H1 (cell line): Measurements from ENCODE around the gene DNAJB6. TPM values are rescaled to one million over a fixed set of nuclear protein-coding genes. Genes with fewer than 3 reads are reported as not detected.

ENCODE experiments used
- CTCF ChIA-PET: fragments of 300-600 bp; sonication (Branson Sonifier 250); formaldehyde crosslinking; loops from one replicate; lab custom pipeline; 2021; ENCODE audit not compliant: partially characterized antibody; lab: Charles Lee
- POLR2A ChIA-PET: fragments of 300-600 bp; sonication (Branson Sonifier 250); formaldehyde crosslinking; loops from one replicate; lab custom pipeline; 2021; ENCODE audit warnings: inconsistent platforms; ENCODE audit not compliant: partially characterized antibody; lab: Charles Lee
- DNase-seq, 2 experiments: peaks; one replicate each; pipeline versions ENCODE4 v3.0.0 to v3.0.0-alpha.2; 2010 to 2022; ENCODE audit warnings: low spot score in 2 of 2, low read depth in 1 of 2, mixed read lengths in 1 of 2
- FAIRE-seq: peaks from 2 replicates; lab custom pipeline; 2011; peaks lifted over from hg19 to GRCh38; lab: Jason Lieb, UNC
- H2AFZ ChIP-seq: 2 replicates; pipeline ENCODE4 v1.8.1; 2012; ENCODE audit warnings: low read length, inconsistent platforms
- H2AK5ac ChIP-seq: 2 replicates; pipeline ENCODE4 v1.6.1; 2013; ENCODE audit warnings: low read depth, low read length
- H2BK120ac ChIP-seq: replicated peaks from 2 replicates; pipeline ENCODE3; 2013; ENCODE audit warnings: low read depth, low read length, inconsistent platforms
- H2BK12ac ChIP-seq: 2 replicates; pipeline ENCODE4 v1.6.1; 2013; ENCODE audit warnings: low read depth, low read length
- H2BK15ac ChIP-seq: 2 replicates; pipeline ENCODE4 v1.6.1; 2013; ENCODE audit warnings: low read length
- H2BK20ac ChIP-seq: 2 replicates; pipeline ENCODE4 v1.6.1; 2013; ENCODE audit warnings: low read length
- H2BK5ac ChIP-seq: 2 replicates; pipeline ENCODE4 v1.6.1; 2013; ENCODE audit warnings: low read depth, low read length
- H3K14ac ChIP-seq: 2 replicates; pipeline ENCODE4 v1.6.1; 2013; ENCODE audit warnings: inconsistent platforms; ENCODE audit not compliant: insufficient read length
- H3K18ac ChIP-seq: 2 replicates; pipeline ENCODE4 v1.6.1; 2013; ENCODE audit warnings: low read length; ENCODE audit errors: extremely low read depth
- H3K23ac ChIP-seq: 2 replicates; pipeline ENCODE4 v1.6.1; 2013; ENCODE audit warnings: inconsistent platforms; ENCODE audit not compliant: insufficient read length
- H3K23me2 ChIP-seq: 2 replicates; pipeline ENCODE4 v1.6.1; 2013; ENCODE audit warnings: low read depth, low read length
- H3K27ac ChIP-seq: 2 replicates; pipeline ENCODE4 v1.6.1; 2011; ENCODE audit warnings: low read depth, low read length, inconsistent platforms
- H3K27me3 ChIP-seq, 4 experiments: replicated peaks in 1 of 4; 1 replicate in 1 of 4; 2 replicates in 3 of 4; pipeline versions ENCODE4 v1.6.1 to v1.8.1; 2011 to 2013; ENCODE audit warnings: low read length in 3 of 4, mild to moderate bottlenecking in 3 of 4, inconsistent platforms in 2 of 4, mixed read lengths in 2 of 4, moderate library complexity in 1 of 4; ENCODE audit not compliant: control insufficient read depth in 3 of 4, insufficient read depth in 3 of 4; ENCODE audit errors: extremely low read depth in 1 of 4
- H3K36me3 ChIP-seq, 4 experiments: 2 replicates each; pipeline versions ENCODE4 v1.6.1 to v1.8.1; 2011 to 2013; ENCODE audit warnings: mild to moderate bottlenecking in 4 of 4, low read length in 3 of 4, moderate library complexity in 2 of 4, control low read depth in 1 of 4, inconsistent platforms in 1 of 4; ENCODE audit not compliant: insufficient read depth in 4 of 4, control insufficient read depth in 2 of 4
- H3K4ac ChIP-seq: replicated peaks from 2 replicates; pipeline ENCODE3; 2013; ENCODE audit warnings: low read length, low read depth, mixed read lengths, inconsistent platforms; ENCODE audit not compliant: insufficient read length
- H3K4me1 ChIP-seq, 4 experiments: replicated peaks in 1 of 4; 1 replicate in 1 of 4; 2 replicates in 3 of 4; pipeline versions ENCODE4 v1.6.1 to v1.8.1; 2011 to 2013; ENCODE audit warnings: low read length in 3 of 4, inconsistent platforms in 2 of 4, mixed read lengths in 1 of 4; ENCODE audit not compliant: insufficient read depth in 4 of 4, control insufficient read depth in 3 of 4
- H3K4me2 ChIP-seq, 2 experiments: 2 replicates each; pipeline versions ENCODE4 v1.6.1 to v1.8.1; 2011 to 2013; ENCODE audit warnings: low read depth in 2 of 2, low read length in 2 of 2, control low read depth in 1 of 2, inconsistent platforms in 1 of 2, mild to moderate bottlenecking in 1 of 2; ENCODE audit not compliant: insufficient read depth in 1 of 2
- H3K4me3 ChIP-seq, 4 experiments: fragments of 200-600, 300-600 bp in 1 of 4; sonication (generic), shearing (Covaris generic), sonication (Bioruptor Twin) in 1 of 4; 2 replicates each; pipeline versions ENCODE4 v1.5.1 to v1.8.1; 2011 to 2016; ENCODE audit warnings: low read length in 4 of 4, low read depth in 3 of 4, control low read depth in 2 of 4, inconsistent platforms in 2 of 4, mild to moderate bottlenecking in 2 of 4, mixed read lengths in 1 of 4, moderate library complexity in 1 of 4; ENCODE audit not compliant: insufficient read depth in 2 of 4; ENCODE audit errors: extremely low read depth in 1 of 4
- H3K56ac ChIP-seq: replicated peaks from 2 replicates; pipeline ENCODE3; 2013; ENCODE audit warnings: low read depth, mild to moderate bottlenecking, mixed read lengths, low read length, inconsistent platforms; ENCODE audit not compliant: insufficient read length
- H3K79me1 ChIP-seq: 2 replicates; pipeline ENCODE4 v1.6.1; 2013; ENCODE audit warnings: low read depth, low read length, control low read depth
- H3K79me2 ChIP-seq, 2 experiments: 2 replicates each; pipeline versions ENCODE4 v1.6.1 to v1.8.1; 2012 to 2013; ENCODE audit warnings: low read length in 2 of 2, mild to moderate bottlenecking in 2 of 2, inconsistent platforms in 1 of 2; ENCODE audit not compliant: insufficient read depth in 2 of 2, control insufficient read depth in 1 of 2
- H3K9ac ChIP-seq, 4 experiments: replicated peaks in 1 of 4; 1 replicate in 1 of 4; 2 replicates in 3 of 4; pipeline versions ENCODE4 v1.6.1 to v1.8.1; 2011 to 2013; ENCODE audit warnings: low read depth in 3 of 4, low read length in 3 of 4, control low read depth in 2 of 4, mild to moderate bottlenecking in 2 of 4, moderate library complexity in 2 of 4, inconsistent platforms in 1 of 4; ENCODE audit errors: extremely low read depth in 1 of 4
- H3K9me3 ChIP-seq, 2 experiments: 2 replicates each; pipeline versions ENCODE4 v1.6.1 to v1.8.1; 2012 to 2013; ENCODE audit warnings: mild to moderate bottlenecking in 2 of 2, moderate library complexity in 2 of 2, control low read depth in 1 of 2, inconsistent platforms in 1 of 2, low read depth in 1 of 2, low read length in 1 of 2, mixed read lengths in 1 of 2; ENCODE audit not compliant: insufficient read depth in 2 of 2
- H4K20me1 ChIP-seq, 2 experiments: replicated peaks in 1 of 2; 2 replicates each; pipeline versions ENCODE3 to v1.8.1; 2011 to 2013; ENCODE audit warnings: inconsistent platforms in 2 of 2, low read length in 2 of 2, mild to moderate bottlenecking in 1 of 2; ENCODE audit not compliant: insufficient read depth in 2 of 2, control insufficient read depth in 1 of 2
- H4K5ac ChIP-seq: 2 replicates; pipeline ENCODE4 v1.6.1; 2013; ENCODE audit warnings: low read length, low read depth, mixed read lengths, inconsistent platforms; ENCODE audit not compliant: insufficient read length
- H4K8ac ChIP-seq: 2 replicates; pipeline ENCODE4 v1.8.0; 2013; ENCODE audit warnings: mild to moderate bottlenecking, moderate library complexity, low read length, inconsistent platforms; ENCODE audit not compliant: insufficient read depth; ENCODE audit errors: extremely low read depth
- H4K91ac ChIP-seq: replicated peaks from 2 replicates; pipeline ENCODE3; 2013; ENCODE audit warnings: low read length, mixed read lengths, inconsistent platforms; ENCODE audit not compliant: insufficient read length
- BACH1 ChIP-seq: IDR thresholded peaks from 2 replicates; pipeline ENCODE4 v1.6.1; 2012; ENCODE audit warnings: low read length, improper control_type of control experiment
- EZH2 ChIP-seq: fragments of 200-600 bp; sonication (generic); IDR thresholded peaks from 2 replicates; pipeline ENCODE4 v1.7.1; 2012; ENCODE audit warnings: low read depth, mild to moderate bottlenecking, moderate library complexity, low read length, inconsistent platforms; ENCODE audit not compliant: severe bottlenecking
- KDM1A ChIP-seq: fragments of 200-600, 300-600 bp; sonication (generic); IDR thresholded peaks from 2 replicates; pipeline ENCODE4 v1.7.1; 2016; ENCODE audit warnings: mild to moderate bottlenecking, low read length, borderline replicate concordance
- RFX5 ChIP-seq: IDR thresholded peaks from 2 replicates; pipeline ENCODE4 v1.6.1; 2011; ENCODE audit warnings: low read depth, low read length, improper control_type of control experiment, borderline replicate concordance
- RXRA ChIP-seq: IDR thresholded peaks from 2 replicates; pipeline ENCODE4 v1.6.1; 2011; ENCODE audit warnings: low read depth, mild to moderate bottlenecking, low read length, moderate library complexity; ENCODE audit not compliant: insufficient read depth
- SIRT6 ChIP-seq: IDR thresholded peaks from one replicate; pipeline ENCODE4 v1.7.1; 2012; ENCODE audit warnings: low read length, inconsistent platforms
- TEAD4 ChIP-seq: IDR thresholded peaks from 2 replicates; pipeline ENCODE4 v1.6.1; 2012; ENCODE audit warnings: low read depth, low read length, inconsistent platforms, mixed read lengths
- WGBS, 2 experiments: shearing (Covaris generic) in 1 of 2; methylation state at CpG; one replicate each; pipeline versions ENCODE4 v1.1.6 to v1.1.7; 2013 to 2015; ENCODE audit warnings: low lambda C conversion rate in 2 of 2, mixed read lengths in 2 of 2, inconsistent platforms in 1 of 2, low coverage in 1 of 2, missing lambda C conversion rate in 1 of 2; ENCODE audit not compliant: insufficient replicate concordance in 2 of 2, insufficient coverage in 1 of 2, insufficient read length in 1 of 2; ENCODE audit errors: extremely low coverage in 1 of 2, missing lambda C conversion rate in 1 of 2; 5-methylcytosine and 5-hydroxymethylcytosine counted together
- polyA plus RNA-seq, 7 experiments: library from polyadenylated mRNA; depleted of rRNA in 3 of 7; stranded (reverse) in 5 of 7; unstranded in 2 of 7; fragments of >200 nt in 5 of 7; fragments of 200-250 nt in 2 of 7; gene quantifications; 1 replicate in 5 of 7; 2 replicates in 1 of 7; 4 replicates in 1 of 7; pipeline versions ENCODE4 v1.2.1 to v1.2.3, GENCODE V29; 2011 to 2013; ENCODE audit warnings: missing spikeins in 2 of 7, mixed read lengths in 2 of 7
- total RNA-seq: library from RNA; stranded (reverse); fragmentation: NEBNext Ultra II Directional; extraction: Animal tissue kit (Norgen Biotek cat#: 25700); gene quantifications from 2 replicates; pipeline ENCODE4 v1.2.1, GENCODE V29; 2021

DNAJB6 gene
- total and polyA plus RNA-seq, 2 of the 8 experiments (the other 6 are each of a cell fraction or from before 2014, with no cell fraction given) = 166 to 295 TPM

GRCh38 chr7:157439761-157440160, 103.0 kb downstream of the DNAJB6 start:
- H3K36me3 ChIP-seq = no peaks in the 10 kb centered on the region
- ChIA-PET POLR2A (no interaction called here), CTCF (no interaction called here)
- no peak overlapping the region for H3K23ac ChIP-seq
- H2BK20ac ChIP-seq = no peak overlapping the region
- no peaks in the 10 kb centered on the region for H3K23me2 ChIP-seq
- no peak overlapping the region for H3K4me2 ChIP-seq
- H3K4ac ChIP-seq = no peak overlapping the region
- no peak overlapping the region for H2AK5ac ChIP-seq
- H3K4me1 ChIP-seq = no peaks in the 10 kb centered on the region; a peak in 1 of 7 replicates
- H2BK15ac ChIP-seq = no peak overlapping the region
- H3K9me3 ChIP-seq = peaks cover 16 to 26% of the 10 kb centered on the region in 2 experiments
- no peak overlapping the region for H3K14ac ChIP-seq
- no peak overlapping the region for H3K56ac ChIP-seq
- H3K27ac ChIP-seq = no peak overlapping the region
- WGBS, 2 experiments = 76% methylated on average over 3 of the region's 3 CpGs; no CpG with 5 or more reads in 1 of the 2 experiments
- no peaks in the 10 kb centered on the region for H3K79me1 ChIP-seq
- H3K4me3 ChIP-seq = no peak overlapping the region
- TF ChIP-seq TEAD4 (no peak), EZH2 (no peak), SIRT6 (no peak), BACH1 (no peak), RFX5 (no peak), RXRA (no peak), KDM1A (no peak)
- FAIRE-seq (no peak), DNase-seq (no peak)
- no peak overlapping the region for H3K9ac ChIP-seq
- H3K27me3 ChIP-seq = no peaks in the 10 kb centered on the region; a peak in 1 of 7 replicates
- no peak overlapping the region for H3K18ac ChIP-seq
- no peak overlapping the region for H4K5ac ChIP-seq
- no peaks in the 10 kb centered on the region for H3K79me2 ChIP-seq
- H2BK12ac ChIP-seq = no peak overlapping the region
- H2BK5ac ChIP-seq = no peak overlapping the region
- no peaks in the 10 kb centered on the region for H4K20me1 ChIP-seq
- H4K91ac ChIP-seq = no peak overlapping the region
- no peak overlapping the region for H2AFZ ChIP-seq
- no peak overlapping the region for H4K8ac ChIP-seq
- no peak overlapping the region for H2BK120ac ChIP-seq
